NCI-H2029 treated with DMSO at 0.1 percent for 48 hours (cell line): ENCODE results near the gene RNH1.
"Not testable (repeated sequence)": the region's sequence is repeated elsewhere in the genome, so short reads cannot be mapped to it uniquely, and the experiment has no call there.

ENCODE experiments used
- DNase-seq: peaks from one replicate; lab custom pipeline; 2025; lab: John Stamatoyannopoulos, UW

The RNH1 gene

GRCh38 chr11:477052-477715 lies 29.9 kb downstream of the RNH1 start:
- DNase-seq: no peak

- no peak for DNase-seq
Measured at GRCh38 chr11:476416-476815, 30.6 kb downstream of the RNH1 start.

- DNase-seq: no peak
Measured at GRCh38 chr11:475941-476340, 31.1 kb downstream of the RNH1 start.

GRCh38 chr11:474914-475506 lies 32.0 kb downstream of the RNH1 start:
- no peak for DNase-seq

- no peak for DNase-seq
Measured at GRCh38 chr11:473962-474785, 32.9 kb downstream of the RNH1 start.

- DNase-seq: no peak
Measured at GRCh38 chr11:473415-473814, 33.6 kb downstream of the RNH1 start.

GRCh38 chr11:472816-473215 lies 34.2 kb downstream of the RNH1 start:
- DNase-seq: no peak

- DNase-seq: no peak
Measured at GRCh38 chr11:472272-472671, 34.8 kb downstream of the RNH1 start.

GRCh38 chr11:471468-472145 lies 35.4 kb downstream of the RNH1 start:
- no peak for DNase-seq

GRCh38 chr11:469684-470560 lies 37.1 kb downstream of the RNH1 start:
- peak; percentile 24 for DNase-seq

- not testable (repeated sequence) for DNase-seq
Measured at GRCh38 chr11:469026-469683, 37.9 kb downstream of the RNH1 start.

GRCh38 chr11:468493-468892 lies 38.5 kb downstream of the RNH1 start:
- DNase-seq: no peak

GRCh38 chr11:468036-468435 lies 39.0 kb downstream of the RNH1 start:
- no peak for DNase-seq

- DNase-seq: no peak
Measured at GRCh38 chr11:465896-466530, 41.0 kb downstream of the RNH1 start.

- DNase-seq: no peak
Measured at GRCh38 chr11:464316-464715, 42.7 kb downstream of the RNH1 start.

GRCh38 chr11:462107-462890 lies 44.7 kb downstream of the RNH1 start:
- no peak for DNase-seq

- no peak for DNase-seq
Measured at GRCh38 chr11:461626-462025, 45.4 kb downstream of the RNH1 start.

GRCh38 chr11:460331-461199 lies 46.5 kb downstream of the RNH1 start:
- DNase-seq: no peak
